Neural progenitor cell (in vitro differentiated cells): Measurements from ENCODE around the gene VAPB. TPM values are rescaled to one million over a fixed set of nuclear protein-coding genes. Genes with fewer than 3 reads are reported as not detected.

Experiments
- DNase-seq: peaks from one replicate; pipeline ENCODE4 v3.0.0-alpha.2; 2016; ENCODE audit warnings: low spot score
- H2AFZ ChIP-seq: fragments of 200-600 bp; sonication (generic); replicated peaks from 2 replicates; pipeline ENCODE4 v1.6.1; 2016; ENCODE audit warnings: antibody characterized with exemption
- H3F3A ChIP-seq: fragments of 200-600 bp; sonication (generic); 2 replicates; pipeline ENCODE4 v1.6.1; 2016; ENCODE audit warnings: antibody characterized with exemption, low read depth
- H3K27ac ChIP-seq: fragments of 200-600 bp; sonication (generic); 2 replicates; pipeline ENCODE4 v1.5.1; 2016; ENCODE audit warnings: mild to moderate bottlenecking
- H3K27me3 ChIP-seq: fragments of 200-600 bp; sonication (generic); 2 replicates; pipeline ENCODE4 v1.6.1; 2016; ENCODE audit warnings: mild to moderate bottlenecking, moderate library complexity
- H3K36me3 ChIP-seq: fragments of 200-600 bp; sonication (generic); 2 replicates; pipeline ENCODE4 v1.5.1; 2016
- H3K4me1 ChIP-seq: fragments of 200-600 bp; sonication (generic); 2 replicates; pipeline ENCODE4 v1.6.1; 2016; ENCODE audit warnings: mixed run types
- H3K4me2 ChIP-seq: fragments of 200-600 bp; sonication (generic); 2 replicates; pipeline ENCODE4 v1.6.1; 2016
- H3K4me3 ChIP-seq: fragments of 200-600 bp; sonication (generic); 2 replicates; pipeline ENCODE4 v1.5.1; 2016
- H3K79me2 ChIP-seq: fragments of 200-600 bp; sonication (generic); 2 replicates; pipeline ENCODE4 v1.6.1; 2016; ENCODE audit warnings: low read depth
- H3K9ac ChIP-seq: fragments of 200-600 bp; sonication (generic); 2 replicates; pipeline ENCODE4 v1.6.1; 2016
- H3K9me3 ChIP-seq: fragments of 200-600 bp; sonication (generic); 2 replicates; pipeline ENCODE4 v1.5.1; 2016; ENCODE audit warnings: low read depth
- H4K20me1 ChIP-seq: fragments of 200-600 bp; sonication (generic); 2 replicates; pipeline ENCODE4 v1.6.1; 2016; ENCODE audit warnings: low read depth
- H3K27ac Mint-ChIP-seq: 3 replicates; pipeline ENCODE4 v1.8.0; 2021; ENCODE audit warnings: mixed read lengths
- H3K27me3 Mint-ChIP-seq: 2 replicates; pipeline ENCODE4 v1.8.0; 2022; ENCODE audit warnings: low read depth, mild to moderate bottlenecking, inconsistent platforms, moderate library complexity, mixed read lengths; ENCODE audit not compliant: insufficient read depth
- H3K36me3 Mint-ChIP-seq: 3 replicates; pipeline ENCODE4 v1.8.0; 2021; ENCODE audit warnings: mixed read lengths
- H3K4me1 Mint-ChIP-seq: 3 replicates; pipeline ENCODE4 v1.8.0; 2021; ENCODE audit warnings: mixed read lengths
- H3K4me3 Mint-ChIP-seq: 3 replicates; pipeline ENCODE4 v1.8.0; 2021; ENCODE audit warnings: mild to moderate bottlenecking, moderate library complexity, mixed read lengths
- H3K9me3 Mint-ChIP-seq: 3 replicates; pipeline ENCODE4 v1.8.0; 2020; ENCODE audit warnings: mixed read lengths
- CTCF ChIP-seq: fragments of 200-600 bp; sonication (generic); IDR thresholded peaks from 2 replicates; pipeline ENCODE4 v1.5.1; 2017; ENCODE audit warnings: antibody characterized with exemption, mild to moderate bottlenecking
- EZH2 ChIP-seq: fragments of 200-600 bp; sonication (generic); IDR thresholded peaks from 2 replicates; pipeline ENCODE4 v1.6.1; 2017; ENCODE audit warnings: antibody characterized with exemption, mild to moderate bottlenecking, moderate library complexity
- EZH2phosphoT487 ChIP-seq: fragments of 200-600 bp; sonication (generic); IDR thresholded peaks from 2 replicates; pipeline ENCODE4 v1.6.1; 2017; ENCODE audit warnings: antibody characterized with exemption
- total RNA-seq: library from RNA; depleted of rRNA; stranded (reverse); fragments of >200 nt; gene quantifications from 2 replicates; pipeline ENCODE4 v1.2.3, GENCODE V29; 2015; ENCODE audit warnings: low replicate concordance

Gene VAPB
- total RNA-seq, 1 donor from 2014 or later = 31.9 TPM

GRCh38 chr20:58434326-58434725, 45.3 kb downstream of the VAPB start:
- peaks cover 44% of the 10 kb centered on the region for H4K20me1 ChIP-seq
- DNase-seq = no peak
- H3K27ac ChIP-seq = no peak overlapping the region
- no peaks in the 10 kb centered on the region for H3K9me3 ChIP-seq
- H3K27me3 Mint-ChIP-seq = no peaks in the 10 kb centered on the region
- H3K36me3 Mint-ChIP-seq = peaks cover 34% of the 10 kb centered on the region
- H3F3A ChIP-seq = no peaks in the 10 kb centered on the region
- TF ChIP-seq EZH2 = no peak
- no peak for TF ChIP-seq EZH2phosphoT487
- TF ChIP-seq CTCF = no peak
- no peak overlapping the region for H3K4me3 ChIP-seq
- H3K9me3 Mint-ChIP-seq = no peaks in the 10 kb centered on the region
- no peak overlapping the region for H2AFZ ChIP-seq
- no peak overlapping the region for H3K9ac ChIP-seq
- H3K4me1 Mint-ChIP-seq = no peaks in the 10 kb centered on the region
- no peak overlapping the region for H3K4me3 Mint-ChIP-seq
- peaks cover 97% of the 10 kb centered on the region for H3K79me2 ChIP-seq
- no peaks in the 10 kb centered on the region for H3K4me1 ChIP-seq
- H3K27me3 ChIP-seq = no peaks in the 10 kb centered on the region
- H3K4me2 ChIP-seq = no peak overlapping the region
- no peak overlapping the region for H3K27ac Mint-ChIP-seq
- no peaks in the 10 kb centered on the region for H3K36me3 ChIP-seq

GRCh38 chr20:58435237-58435636, 46.2 kb downstream of the VAPB start:
- DNase-seq = no peak
- Mint-ChIP-seq H3K9me3 (no peaks in the 10 kb centered on the region), H3K36me3 (peaks cover 34% of the 10 kb centered on the region), H3K27me3 (no peaks in the 10 kb centered on the region), H3K27ac (no peak overlapping the region), H3K4me3 (no peak overlapping the region), H3K4me1 (no peaks in the 10 kb centered on the region)
- H3F3A ChIP-seq = no peaks in the 10 kb centered on the region
- no peaks in the 10 kb centered on the region for H3K27me3 ChIP-seq
- H3K36me3 ChIP-seq = no peaks in the 10 kb centered on the region
- no peaks in the 10 kb centered on the region for H3K4me1 ChIP-seq
- TF ChIP-seq CTCF = no peak
- no peak for TF ChIP-seq EZH2
- no peak for TF ChIP-seq EZH2phosphoT487
- H4K20me1 ChIP-seq = peaks cover 50% of the 10 kb centered on the region
- H3K9me3 ChIP-seq = no peaks in the 10 kb centered on the region
- H3K9ac ChIP-seq = no peak overlapping the region
- H2AFZ ChIP-seq = no peak overlapping the region
- peaks cover 97% of the 10 kb centered on the region for H3K79me2 ChIP-seq
- no peak overlapping the region for H3K4me2 ChIP-seq
- no peak overlapping the region for H3K4me3 ChIP-seq
- no peak overlapping the region for H3K27ac ChIP-seq

- Histone ChIP-seq H3K36me3 (peaks cover 4% of the 10 kb centered on the region), H4K20me1 (peaks cover 43% of the 10 kb centered on the region), H3K27ac (no peak overlapping the region), H3K4me2 (no peak overlapping the region), H3K9me3 (no peaks in the 10 kb centered on the region), H3K79me2 (peaks cover 82% of the 10 kb centered on the region), H3F3A (no peaks in the 10 kb centered on the region), H3K4me3 (no peak overlapping the region), H3K4me1 (no peaks in the 10 kb centered on the region), H3K9ac (no peak overlapping the region), H2AFZ (no peak overlapping the region), H3K27me3 (no peaks in the 10 kb centered on the region)
- H3K36me3 Mint-ChIP-seq = peaks cover 29% of the 10 kb centered on the region
- H3K9me3 Mint-ChIP-seq = no peaks in the 10 kb centered on the region
- H3K4me1 Mint-ChIP-seq = no peaks in the 10 kb centered on the region
- H3K27ac Mint-ChIP-seq = no peak overlapping the region
- no peaks in the 10 kb centered on the region for H3K27me3 Mint-ChIP-seq
- TF ChIP-seq CTCF = no peak
- no peak for TF ChIP-seq EZH2
- no peak for TF ChIP-seq EZH2phosphoT487
- no peak for DNase-seq
- no peak overlapping the region for H3K4me3 Mint-ChIP-seq
These were observed 48.0 kb downstream of the VAPB start for GRCh38 chr20:58436868-58437645.
